Smooth muscle cell of the brain vasculature (primary cell): Measurements from ENCODE around the gene SLC5A5.
"Not testable (repeated sequence)": the region's sequence is repeated elsewhere in the genome, so short reads cannot be mapped to it uniquely, and the experiment has no call there.

Source experiments
- DNase-seq: peaks from one replicate; pipeline ENCODE4 v3.0.0-alpha.2; 2012; ENCODE audit warnings: low read depth, low spot score

SLC5A5 gene

GRCh38 chr19:17871032-17871877 lies 490 bp upstream of the SLC5A5 start:
- no peak for DNase-seq

GRCh38 chr19:17872251-17873001 lies 681 bp downstream of the SLC5A5 start:
- DNase-seq = no peak

- no peak for DNase-seq
Observed at GRCh38 chr19:17873786-17874757, 2.3 kb downstream of the SLC5A5 start.

- DNase-seq = no peak
Observed at GRCh38 chr19:17874758-17875135, 3.0 kb downstream of the SLC5A5 start.

- DNase-seq = no peak
Observed at GRCh38 chr19:17877696-17878095, 6.0 kb downstream of the SLC5A5 start.

GRCh38 chr19:17879466-17879865 lies 7.7 kb downstream of the SLC5A5 start:
- DNase-seq = no peak

- DNase-seq = no peak
Observed at GRCh38 chr19:17881701-17882100, 10.0 kb downstream of the SLC5A5 start.

- no peak for DNase-seq
Observed at GRCh38 chr19:17883627-17884410, 12.1 kb downstream of the SLC5A5 start.

- no peak for DNase-seq
Observed at GRCh38 chr19:17886515-17886914, 14.8 kb downstream of the SLC5A5 start.

- not testable (repeated sequence) for DNase-seq
Observed at GRCh38 chr19:17887221-17887620, 15.5 kb downstream of the SLC5A5 start.

- DNase-seq = no peak
Observed at GRCh38 chr19:17888260-17888659, 16.5 kb downstream of the SLC5A5 start.

- DNase-seq = no peak
Observed at GRCh38 chr19:17889609-17890214, 18.0 kb downstream of the SLC5A5 start.

- DNase-seq = no peak
Observed at GRCh38 chr19:17893766-17894165, 22.0 kb downstream of the SLC5A5 start.

- peak; percentile 28 for DNase-seq
Observed at GRCh38 chr19:17902701-17903100, 31.0 kb downstream of the SLC5A5 start.

GRCh38 chr19:17908244-17908643 lies 36.5 kb downstream of the SLC5A5 start:
- DNase-seq = no peak

GRCh38 chr19:17909003-17909732 lies 37.4 kb downstream of the SLC5A5 start:
- DNase-seq = peak; percentile 49

GRCh38 chr19:17910791-17911360 lies 39.1 kb downstream of the SLC5A5 start:
- no peak for DNase-seq

GRCh38 chr19:17915940-17916593 lies 44.3 kb downstream of the SLC5A5 start:
- no peak for DNase-seq

- not testable (repeated sequence) for DNase-seq
Observed at GRCh38 chr19:17918151-17918550, 46.4 kb downstream of the SLC5A5 start.
